Neural cell (in vitro differentiated cells): Measurements from ENCODE around the gene TMEM201. TPM values are rescaled to one million over a fixed set of nuclear protein-coding genes. Genes with fewer than 3 reads are reported as not detected.
"Not testable (repeated sequence)": the region's sequence is repeated elsewhere in the genome, so short reads cannot be mapped to it uniquely, and the experiment has no call there.

ENCODE experiments used
- H2AFZ ChIP-seq: fragments of 200-600, 300-800 bp; sonication (generic), shearing (Covaris generic); 2 replicates; pipeline ENCODE4 v1.6.0; 2014; ENCODE audit warnings: low read depth, mild to moderate bottlenecking, antibody characterized with exemption, low read length, moderate library complexity
- H3F3A ChIP-seq: fragments of 200-600 bp; shearing (Covaris generic); 2 replicates; pipeline ENCODE4 v1.6.1; 2016; ENCODE audit warnings: mild to moderate bottlenecking, moderate library complexity, mixed read lengths, antibody characterized with exemption, low read length; ENCODE audit not compliant: insufficient read depth, poor library complexity, severe bottlenecking
- H3K27ac ChIP-seq: fragments of 200-600, 300-800 bp; sonication (generic), shearing (Covaris generic); 2 replicates; pipeline ENCODE4 v1.5.1; 2014; ENCODE audit warnings: mild to moderate bottlenecking, low read length, moderate library complexity
- H3K27me3 ChIP-seq: fragments of 300-800, 200-600 bp; sonication (generic), shearing (Covaris generic); 2 replicates; pipeline ENCODE4 v1.6.0; 2014; ENCODE audit warnings: mild to moderate bottlenecking, low read depth, low read length, moderate library complexity; ENCODE audit not compliant: insufficient read depth
- H3K36me3 ChIP-seq: fragments of 300-800, 200-600 bp; sonication (generic), shearing (Covaris generic); 2 replicates; pipeline ENCODE4 v1.5.1; 2014; ENCODE audit warnings: mild to moderate bottlenecking, antibody characterized with exemption, low read length, moderate library complexity; ENCODE audit not compliant: insufficient read depth
- H3K4me2 ChIP-seq: fragments of 300-800, 200-600 bp; sonication (generic), shearing (Covaris generic); 2 replicates; pipeline ENCODE4 v1.6.0; 2014; ENCODE audit warnings: mild to moderate bottlenecking, low read length
- H3K4me3 ChIP-seq: fragments of 300-800, 200-600 bp; sonication (generic), shearing (Covaris generic); 2 replicates; pipeline ENCODE4 v1.5.1; 2014; ENCODE audit warnings: mild to moderate bottlenecking, low read length, moderate library complexity
- H3K79me2 ChIP-seq: fragments of 200-600 bp; shearing (Covaris generic); replicated peaks from 2 replicates; pipeline ENCODE4 v1.6.0; 2014; ENCODE audit warnings: mild to moderate bottlenecking, low read length, moderate library complexity; ENCODE audit not compliant: insufficient read depth
- H3K9ac ChIP-seq: fragments of 300-800, 200-600 bp; sonication (generic), shearing (Covaris generic); 2 replicates; pipeline ENCODE4 v1.6.1; 2016; ENCODE audit warnings: mild to moderate bottlenecking, low read length, mixed read lengths
- H3K9me2 ChIP-seq: fragments of 200-600 bp; shearing (Covaris generic); 2 replicates; pipeline ENCODE4 v1.6.1; 2016; ENCODE audit warnings: mild to moderate bottlenecking, low read length, mixed read lengths; ENCODE audit not compliant: insufficient read depth
- H3K9me3 ChIP-seq: fragments of 200-600, 300-800 bp; sonication (generic), shearing (Covaris generic); 2 replicates; pipeline ENCODE4 v1.6.1; 2016; ENCODE audit warnings: mild to moderate bottlenecking, mixed run types, low read length, moderate library complexity, mixed read lengths
- H4K20me1 ChIP-seq: fragments of 200-600 bp; shearing (Covaris generic); 2 replicates; pipeline ENCODE4 v1.6.1; 2016; ENCODE audit warnings: mild to moderate bottlenecking, mixed run types; ENCODE audit not compliant: insufficient read depth
- EP300 ChIP-seq: fragments of 450-650 bp; conservative IDR thresholded peaks from 2 replicates; pipeline ENCODE4 v1.6.1; 2014; ENCODE audit warnings: antibody characterized with exemption, mild to moderate bottlenecking, moderate library complexity; ENCODE audit not compliant: poor library complexity, severe bottlenecking
- EZH2 ChIP-seq: fragments of 200-600, 300-800 bp; shearing (Covaris generic), sonication (generic); IDR thresholded peaks from 2 replicates; pipeline ENCODE4 v1.6.1; 2014; ENCODE audit warnings: antibody characterized with exemption, low read length, borderline replicate concordance, mild to moderate bottlenecking; ENCODE audit not compliant: insufficient read depth, poor library complexity, severe bottlenecking
- MXI1 ChIP-seq: fragments of 450-650 bp; conservative IDR thresholded peaks from 2 replicates; pipeline ENCODE4 v1.6.1; 2014; ENCODE audit warnings: antibody characterized with exemption, mild to moderate bottlenecking; ENCODE audit not compliant: poor library complexity, severe bottlenecking
- POLR2AphosphoS5 ChIP-seq: IDR thresholded peaks from 2 replicates; pipeline ENCODE4 v1.6.1; 2012
- RAD21 ChIP-seq: fragments of 450-650 bp; conservative IDR thresholded peaks from 2 replicates; pipeline ENCODE4 v1.6.1; 2014; ENCODE audit warnings: antibody characterized with exemption, mild to moderate bottlenecking, moderate library complexity
- SMC3 ChIP-seq: fragments of 450-650 bp; conservative IDR thresholded peaks from 2 replicates; pipeline ENCODE4 v1.6.1; 2014; ENCODE audit warnings: antibody characterized with exemption, mild to moderate bottlenecking, moderate library complexity; ENCODE audit not compliant: poor library complexity
- TAF1 ChIP-seq: IDR thresholded peaks from 2 replicates; pipeline ENCODE4 v1.6.1; 2012; ENCODE audit warnings: low read depth
- polyA plus RNA-seq: library from polyadenylated mRNA; depleted of rRNA; stranded (reverse); fragments of >200 nt; gene quantifications from 2 replicates; pipeline ENCODE4 v1.2.3, GENCODE V29; 2014
- TF ChIP-seq, protein P1 (sequence below): IDR thresholded peaks from 2 replicates; pipeline ENCODE4 v1.6.1; 2012; ENCODE audit warnings: borderline replicate concordance
- TF ChIP-seq, protein P2 (sequence below): fragments of 450-650 bp; IDR thresholded peaks from 2 replicates; pipeline ENCODE4 v1.5.1; 2014; ENCODE audit warnings: antibody characterized with exemption, mild to moderate bottlenecking, moderate library complexity; ENCODE audit not compliant: poor library complexity, severe bottlenecking

Gene TMEM201
- polyA plus RNA-seq, 1 donor from 2014 or later, result 7.3 TPM

DNA sequence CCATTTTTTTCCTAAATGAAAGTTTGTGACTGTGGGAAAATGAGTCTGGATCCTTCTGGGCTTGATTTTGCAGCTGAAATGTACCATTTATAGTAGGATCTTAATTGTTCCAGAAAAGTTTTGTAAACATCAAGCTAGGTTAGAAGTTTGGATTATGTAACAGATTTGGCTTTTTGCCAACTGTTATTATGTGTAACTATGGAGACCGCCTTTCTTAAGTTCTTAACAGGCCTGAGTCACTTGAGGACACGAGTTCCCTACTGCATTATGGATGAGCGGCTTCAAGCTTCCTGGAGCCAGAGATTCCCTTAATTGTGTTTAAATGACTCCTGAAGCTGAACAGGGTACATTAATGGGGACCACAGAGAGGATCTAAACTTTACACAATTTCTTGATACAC, 27.3 kb upstream of the TMEM201 start:
- Histone ChIP-seq H3K27ac (no peak overlapping the region), H3K4me2 (no peak overlapping the region), H4K20me1 (no peaks in the 10 kb centered on the region)

GRCh38 chr1:9569267-9569666, 19.4 kb upstream of the TMEM201 start:
- H3K36me3 ChIP-seq, result no peaks in the 10 kb centered on the region
- H3K27ac ChIP-seq, result no peak overlapping the region
- TF ChIP-seq RAD21 (no peak), TAF1 (no peak), EP300 (no peak), POLR2AphosphoS5 (no peak)
- TF ChIP-seq, protein P1, sequence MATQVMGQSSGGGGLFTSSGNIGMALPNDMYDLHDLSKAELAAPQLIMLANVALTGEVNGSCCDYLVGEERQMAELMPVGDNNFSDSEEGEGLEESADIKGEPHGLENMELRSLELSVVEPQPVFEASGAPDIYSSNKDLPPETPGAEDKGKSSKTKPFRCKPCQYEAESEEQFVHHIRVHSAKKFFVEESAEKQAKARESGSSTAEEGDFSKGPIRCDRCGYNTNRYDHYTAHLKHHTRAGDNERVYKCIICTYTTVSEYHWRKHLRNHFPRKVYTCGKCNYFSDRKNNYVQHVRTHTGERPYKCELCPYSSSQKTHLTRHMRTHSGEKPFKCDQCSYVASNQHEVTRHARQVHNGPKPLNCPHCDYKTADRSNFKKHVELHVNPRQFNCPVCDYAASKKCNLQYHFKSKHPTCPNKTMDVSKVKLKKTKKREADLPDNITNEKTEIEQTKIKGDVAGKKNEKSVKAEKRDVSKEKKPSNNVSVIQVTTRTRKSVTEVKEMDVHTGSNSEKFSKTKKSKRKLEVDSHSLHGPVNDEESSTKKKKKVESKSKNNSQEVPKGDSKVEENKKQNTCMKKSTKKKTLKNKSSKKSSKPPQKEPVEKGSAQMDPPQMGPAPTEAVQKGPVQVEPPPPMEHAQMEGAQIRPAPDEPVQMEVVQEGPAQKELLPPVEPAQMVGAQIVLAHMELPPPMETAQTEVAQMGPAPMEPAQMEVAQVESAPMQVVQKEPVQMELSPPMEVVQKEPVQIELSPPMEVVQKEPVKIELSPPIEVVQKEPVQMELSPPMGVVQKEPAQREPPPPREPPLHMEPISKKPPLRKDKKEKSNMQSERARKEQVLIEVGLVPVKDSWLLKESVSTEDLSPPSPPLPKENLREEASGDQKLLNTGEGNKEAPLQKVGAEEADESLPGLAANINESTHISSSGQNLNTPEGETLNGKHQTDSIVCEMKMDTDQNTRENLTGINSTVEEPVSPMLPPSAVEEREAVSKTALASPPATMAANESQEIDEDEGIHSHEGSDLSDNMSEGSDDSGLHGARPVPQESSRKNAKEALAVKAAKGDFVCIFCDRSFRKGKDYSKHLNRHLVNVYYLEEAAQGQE, result no peak
- H3K9ac ChIP-seq, result no peak overlapping the region
- no peaks in the 10 kb centered on the region for H3K79me2 ChIP-seq
- H4K20me1 ChIP-seq, result no peaks in the 10 kb centered on the region
- no peaks in the 10 kb centered on the region for H3K9me2 ChIP-seq
- no peak overlapping the region for H3K4me3 ChIP-seq
- H3K27me3 ChIP-seq, result no peaks in the 10 kb centered on the region
- no peak overlapping the region for H3K4me2 ChIP-seq
- H3K9me3 ChIP-seq, result no peaks in the 10 kb centered on the region
- H3F3A ChIP-seq, result no peaks in the 10 kb centered on the region
- no peak overlapping the region for H2AFZ ChIP-seq

More for the DNA sequence above, 27.3 kb upstream of the TMEM201 start:
- TF ChIP-seq, protein P1, result no peak
- TF ChIP-seq TAF1 (no peak), EP300 (no peak), POLR2AphosphoS5 (no peak), EZH2 (no peak), RAD21 (no peak), MXI1 (no peak), SMC3 (no peak)
- TF ChIP-seq, protein P2, sequence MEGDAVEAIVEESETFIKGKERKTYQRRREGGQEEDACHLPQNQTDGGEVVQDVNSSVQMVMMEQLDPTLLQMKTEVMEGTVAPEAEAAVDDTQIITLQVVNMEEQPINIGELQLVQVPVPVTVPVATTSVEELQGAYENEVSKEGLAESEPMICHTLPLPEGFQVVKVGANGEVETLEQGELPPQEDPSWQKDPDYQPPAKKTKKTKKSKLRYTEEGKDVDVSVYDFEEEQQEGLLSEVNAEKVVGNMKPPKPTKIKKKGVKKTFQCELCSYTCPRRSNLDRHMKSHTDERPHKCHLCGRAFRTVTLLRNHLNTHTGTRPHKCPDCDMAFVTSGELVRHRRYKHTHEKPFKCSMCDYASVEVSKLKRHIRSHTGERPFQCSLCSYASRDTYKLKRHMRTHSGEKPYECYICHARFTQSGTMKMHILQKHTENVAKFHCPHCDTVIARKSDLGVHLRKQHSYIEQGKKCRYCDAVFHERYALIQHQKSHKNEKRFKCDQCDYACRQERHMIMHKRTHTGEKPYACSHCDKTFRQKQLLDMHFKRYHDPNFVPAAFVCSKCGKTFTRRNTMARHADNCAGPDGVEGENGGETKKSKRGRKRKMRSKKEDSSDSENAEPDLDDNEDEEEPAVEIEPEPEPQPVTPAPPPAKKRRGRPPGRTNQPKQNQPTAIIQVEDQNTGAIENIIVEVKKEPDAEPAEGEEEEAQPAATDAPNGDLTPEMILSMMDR, result no peak
- no peaks in the 10 kb centered on the region for H3K27me3 ChIP-seq
- H2AFZ ChIP-seq, result no peak overlapping the region
- H3F3A ChIP-seq, result no peaks in the 10 kb centered on the region
- H3K36me3 ChIP-seq, result no peaks in the 10 kb centered on the region
- no peaks in the 10 kb centered on the region for H3K9me2 ChIP-seq
- no peaks in the 10 kb centered on the region for H3K79me2 ChIP-seq
- H3K4me3 ChIP-seq, result no peak overlapping the region
- H3K9me3 ChIP-seq, result no peaks in the 10 kb centered on the region
- no peak overlapping the region for H3K9ac ChIP-seq

DNA sequence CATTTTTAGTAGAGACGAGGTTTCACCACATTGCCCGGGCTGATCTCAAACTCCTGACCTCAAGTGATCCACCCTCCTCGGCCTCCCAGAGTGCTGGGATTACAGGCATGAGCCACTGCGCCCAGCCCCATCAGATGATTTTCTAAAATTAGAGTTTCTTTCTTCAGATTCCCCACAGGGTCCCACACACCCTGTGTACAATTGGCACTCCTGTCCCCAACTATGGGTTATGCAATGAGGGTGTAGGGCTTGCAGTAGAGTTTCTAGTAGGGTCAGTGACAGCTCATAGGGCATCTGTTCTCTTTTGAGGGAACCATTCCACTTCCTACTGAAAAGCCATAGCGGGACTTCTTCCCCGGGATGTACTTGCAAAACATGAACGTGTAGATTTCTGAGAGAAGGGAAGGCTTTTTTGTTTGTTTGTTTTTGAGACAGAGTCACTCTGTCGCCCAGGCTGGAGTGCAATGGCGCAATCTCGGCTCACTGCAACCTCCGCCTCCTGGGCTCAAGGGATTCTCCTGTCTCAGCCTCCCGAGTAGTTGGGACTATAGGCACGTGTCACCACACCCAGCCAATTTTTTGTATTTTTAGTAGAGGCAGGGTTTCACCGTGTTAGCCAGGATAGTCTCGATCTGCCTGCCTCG, 17.7 kb upstream of the TMEM201 start:
- H3K27me3 ChIP-seq, H3F3A ChIP-seq, H3K27ac ChIP-seq, H2AFZ ChIP-seq, H4K20me1 ChIP-seq, H3K79me2 ChIP-seq, H3K9me3 ChIP-seq, H3K9me2 ChIP-seq, H3K4me2 ChIP-seq, H3K4me3 ChIP-seq, H3K36me3 ChIP-seq, H3K9ac ChIP-seq: not testable (repeated sequence)
